HEK293 (cell line): Measurements from ENCODE around the gene TNS3.

Source experiments
- CTCF ChIA-PET: fragments of 350-600 bp; formaldehyde crosslinking; extraction: SDS; loops from one replicate; lab custom pipeline; 2021; ENCODE audit warnings: antibody characterized with exemption; lab: Yijun Ruan, JAX
- POLR2A ChIA-PET: fragments of 300-600 bp; formaldehyde crosslinking; extraction: SDS; loops from one replicate; lab custom pipeline; 2020; ENCODE audit warnings: antibody characterized with exemption, inconsistent platforms; lab: Yijun Ruan, JAX
- H3K27ac ChIP-seq: fragments of 200-500 bp; sonication (Bioruptor generic); 2 replicates; pipeline ENCODE4 v1.5.1; 2014; ENCODE audit warnings: low read depth, low read length, control low read depth, inconsistent platforms; ENCODE audit errors: extremely low read depth
- H3K36me3 ChIP-seq, 2 experiments: fragments of 200-500 bp in 1 of 2; sonication (Bioruptor generic) in 1 of 2; 1 replicate in 1 of 2; 2 replicates in 1 of 2; pipeline ENCODE4 v1.5.1; 2014 to 2017; ENCODE audit warnings: inconsistent platforms in 2 of 2, low read length in 2 of 2; ENCODE audit not compliant: control insufficient read depth in 2 of 2, insufficient read depth in 1 of 2
- H3K4me1 ChIP-seq: fragments of 200-500 bp; sonication (Bioruptor generic); 2 replicates; pipeline ENCODE4 v1.5.1; 2014; ENCODE audit warnings: mild to moderate bottlenecking, low read length, inconsistent platforms; ENCODE audit not compliant: control insufficient read depth, insufficient read depth
- H3K4me3 ChIP-seq: 2 replicates; pipeline ENCODE4 v1.5.1; 2011; ENCODE audit warnings: low read depth, mild to moderate bottlenecking, control low read depth, low read length, moderate library complexity
- H3K9me3 ChIP-seq: fragments of 200-500 bp; sonication (Bioruptor generic); 2 replicates; pipeline ENCODE4 v1.5.1; 2014; ENCODE audit warnings: low read depth, low read length, inconsistent platforms; ENCODE audit not compliant: control insufficient read depth, insufficient read depth
- MEIS1 ChIP-seq: sonication (generic); formaldehyde crosslinking; IDR thresholded peaks from 2 replicates; pipeline ENCODE4 v1.8.1; 2022; ENCODE audit warnings: missing genetic modification reagents, mild to moderate bottlenecking, borderline replicate concordance
- SP3 ChIP-seq: fragments of 450-650 bp; formaldehyde crosslinking; IDR thresholded peaks from 2 replicates; pipeline ENCODE4 v1.5.1; 2016; ENCODE audit warnings: missing biosample characterization, missing genetic modification characterization
- TRIM28 ChIP-seq: IDR thresholded peaks from 2 replicates; pipeline ENCODE4 v1.6.1; 2011; ENCODE audit warnings: low read length, control low read depth, borderline replicate concordance
- ZBTB17 ChIP-seq: fragments of 450-650 bp; formaldehyde crosslinking; IDR thresholded peaks from 2 replicates; pipeline ENCODE4 v1.5.1; 2016; ENCODE audit warnings: missing biosample characterization, missing genetic modification characterization
- ZFP3 ChIP-seq: fragments of 450-650 bp; formaldehyde crosslinking; IDR thresholded peaks from 2 replicates; pipeline ENCODE4 v1.5.1; 2016; ENCODE audit warnings: low read depth, missing biosample characterization, missing genetic modification characterization
- ZNF112 ChIP-seq: fragments of 450-650 bp; formaldehyde crosslinking; IDR thresholded peaks from 2 replicates; pipeline ENCODE4 v1.5.0; 2017; ENCODE audit warnings: missing biosample characterization, missing genetic modification characterization
- ZNF140 ChIP-seq: fragments of 450-650 bp; formaldehyde crosslinking; IDR thresholded peaks from 2 replicates; pipeline ENCODE4 v1.5.1; 2016; ENCODE audit warnings: missing biosample characterization, missing genetic modification characterization
- ZNF175 ChIP-seq: fragments of 450-650 bp; formaldehyde crosslinking; IDR thresholded peaks from 2 replicates; pipeline ENCODE4 v1.5.1; 2016; ENCODE audit warnings: missing biosample characterization, missing genetic modification characterization
- ZNF18 ChIP-seq: fragments of 450-650 bp; formaldehyde crosslinking; IDR thresholded peaks from 2 replicates; pipeline ENCODE4 v1.5.1; 2016; ENCODE audit warnings: missing biosample characterization, missing genetic modification characterization
- ZNF202 ChIP-seq: fragments of 450-650 bp; formaldehyde crosslinking; IDR thresholded peaks from 2 replicates; pipeline ENCODE4 v1.5.1; 2016; ENCODE audit warnings: missing biosample characterization, missing genetic modification characterization, borderline replicate concordance
- ZNF350 ChIP-seq: fragments of 450-650 bp; formaldehyde crosslinking; IDR thresholded peaks from 2 replicates; pipeline ENCODE4 v1.5.0; 2017; ENCODE audit warnings: missing biosample characterization, mild to moderate bottlenecking, missing genetic modification characterization
- ZNF404 ChIP-seq: fragments of 450-650 bp; formaldehyde crosslinking; IDR thresholded peaks from 2 replicates; pipeline ENCODE4 v1.5.1; 2017; ENCODE audit warnings: missing biosample characterization, missing genetic modification characterization
- ZNF571 ChIP-seq: fragments of 450-650 bp; formaldehyde crosslinking; IDR thresholded peaks from 2 replicates; pipeline ENCODE4 v1.5.0; 2017; ENCODE audit warnings: missing biosample characterization, missing genetic modification characterization
- ZNF626 ChIP-seq: fragments of 450-650 bp; sonication (Bioruptor Pico); formaldehyde crosslinking; IDR thresholded peaks from 2 replicates; pipeline ENCODE4 v1.5.1; 2018; ENCODE audit warnings: missing biosample characterization, missing genetic modification characterization, inconsistent platforms
- ZSCAN23 ChIP-seq: fragments of 450-650 bp; formaldehyde crosslinking; IDR thresholded peaks from 2 replicates; pipeline ENCODE4 v1.5.1; 2016; ENCODE audit warnings: missing biosample characterization, missing genetic modification characterization
- TF ChIP-seq, protein P1 (sequence below): fragments of 450-650 bp; formaldehyde crosslinking; IDR thresholded peaks from 2 replicates; pipeline ENCODE4 v1.5.1; 2016; ENCODE audit warnings: missing biosample characterization, missing genetic modification characterization
- TF ChIP-seq, protein P2 (sequence below): fragments of 450-650 bp; formaldehyde crosslinking; IDR thresholded peaks from 2 replicates; pipeline ENCODE4; 2016; ENCODE audit warnings: missing biosample characterization, missing genetic modification characterization

The TNS3 gene

GRCh38 chr7:47452295-47452694 lies 129.6 kb downstream of the TNS3 start:
- H3K36me3 ChIP-seq = no peaks in the 10 kb centered on the region
- ChIA-PET CTCF (interaction anchor here (0.6 to 1.4 kb wide), 3 partner anchors 55 to 366 kb away, joined by 3 read pairs; no protein-coding TSS in a partner anchor), POLR2A (no interaction called here)
- no peaks in the 10 kb centered on the region for H3K4me1 ChIP-seq
- no peak overlapping the region for H3K4me3 ChIP-seq
- TF ChIP-seq ZNF202 (tag by site-specific recombination) = no peak
- TF ChIP-seq ZBTB17 = no peak
- TF ChIP-seq ZNF350 (tag by site-specific recombination) = no peak
- no peak overlapping the region for H3K27ac ChIP-seq
- no peaks in the 10 kb centered on the region for H3K9me3 ChIP-seq

DNA sequence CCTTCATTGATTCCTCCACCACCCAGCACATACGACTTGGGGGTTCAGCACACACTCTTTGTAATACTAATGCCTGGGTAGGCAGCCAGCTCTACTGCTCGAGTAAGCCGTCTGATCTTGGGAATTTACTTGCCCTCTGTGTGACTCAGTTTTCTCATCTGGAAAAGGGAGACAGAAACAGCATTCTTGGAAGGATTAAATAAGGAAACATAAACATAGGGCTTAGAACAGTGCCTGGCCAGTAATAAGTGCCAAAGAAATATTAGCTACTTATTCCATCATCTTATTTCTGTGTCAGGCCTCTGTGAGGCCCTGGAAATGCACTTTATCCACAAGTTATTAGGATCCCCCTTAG lies 130.1 kb downstream of the TNS3 start:
- TF ChIP-seq ZNF18 (tag by site-specific recombination) (no peak), ZFP3 (tag by site-specific recombination) (no peak), ZNF626 (no peak), TRIM28 (no peak), ZNF112 (tag by site-specific recombination) (no peak), ZSCAN23 (tag by site-specific recombination) (no peak), ZNF140 (tag by site-specific recombination) (no peak), ZNF404 (tag by site-specific recombination) (no peak), SP3 (tag by site-specific recombination) (no peak), MEIS1 (no peak), ZNF571 (tag by site-specific recombination) (no peak), ZNF175 (tag by site-specific recombination) (no peak)
- TF ChIP-seq, protein P1, sequence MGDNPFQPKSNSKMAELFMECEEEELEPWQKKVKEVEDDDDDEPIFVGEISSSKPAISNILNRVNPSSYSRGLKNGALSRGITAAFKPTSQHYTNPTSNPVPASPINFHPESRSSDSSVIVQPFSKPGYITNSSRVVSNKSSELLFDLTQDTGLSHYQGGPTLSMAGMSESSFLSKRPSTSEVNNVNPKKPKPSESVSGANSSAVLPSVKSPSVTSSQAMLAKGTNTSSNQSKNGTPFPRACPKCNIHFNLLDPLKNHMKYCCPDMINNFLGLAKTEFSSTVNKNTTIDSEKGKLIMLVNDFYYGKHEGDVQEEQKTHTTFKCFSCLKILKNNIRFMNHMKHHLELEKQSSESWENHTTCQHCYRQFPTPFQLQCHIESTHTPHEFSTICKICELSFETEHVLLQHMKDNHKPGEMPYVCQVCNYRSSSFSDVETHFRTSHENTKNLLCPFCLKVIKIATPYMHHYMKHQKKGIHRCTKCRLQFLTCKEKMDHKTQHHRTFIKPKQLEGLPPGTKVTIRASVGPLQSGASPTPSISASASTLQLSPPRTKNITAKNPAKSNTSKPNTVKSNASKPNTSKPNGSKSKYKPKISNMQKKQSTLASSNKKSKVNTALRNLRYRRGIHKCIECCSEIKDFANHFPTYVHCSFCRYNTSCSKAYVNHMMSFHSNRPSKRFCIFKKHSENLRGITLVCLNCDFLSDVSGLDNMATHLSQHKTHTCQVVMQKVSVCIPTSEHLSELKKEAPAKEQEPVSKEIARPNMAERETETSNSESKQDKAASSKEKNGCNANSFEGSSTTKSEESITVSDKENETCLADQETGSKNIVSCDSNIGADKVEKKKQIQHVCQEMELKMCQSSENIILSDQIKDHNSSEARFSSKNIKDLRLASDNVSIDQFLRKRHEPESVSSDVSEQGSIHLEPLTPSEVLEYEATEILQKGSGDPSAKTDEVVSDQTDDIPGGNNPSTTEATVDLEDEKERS = no peak
- TF ChIP-seq, protein P2, sequence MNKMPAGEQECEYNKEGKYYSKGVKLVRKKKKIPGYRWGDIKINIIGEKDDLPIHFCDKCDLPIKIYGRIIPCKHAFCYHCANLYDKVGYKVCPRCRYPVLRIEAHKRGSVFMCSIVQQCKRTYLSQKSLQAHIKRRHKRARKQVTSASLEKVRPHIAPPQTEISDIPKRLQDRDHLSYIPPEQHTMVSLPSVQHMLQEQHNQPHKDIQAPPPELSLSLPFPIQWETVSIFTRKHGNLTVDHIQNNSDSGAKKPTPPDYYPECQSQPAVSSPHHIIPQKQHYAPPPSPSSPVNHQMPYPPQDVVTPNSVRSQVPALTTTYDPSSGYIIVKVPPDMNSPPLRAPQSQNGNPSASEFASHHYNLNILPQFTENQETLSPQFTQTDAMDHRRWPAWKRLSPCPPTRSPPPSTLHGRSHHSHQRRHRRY (tag by site-specific recombination) = no peak
- no peaks in the 10 kb centered on the region for H3K36me3 ChIP-seq
- H3K27ac ChIP-seq = no peak overlapping the region
- CTCF ChIA-PET = interaction anchor here (1.2 to 1.4 kb wide), 2 partner anchors 55 to 186 kb away, joined by 3 read pairs; no protein-coding TSS in a partner anchor
- no peaks in the 10 kb centered on the region for H3K9me3 ChIP-seq
- POLR2A ChIA-PET = no interaction called here
- H3K4me3 ChIP-seq = no peak overlapping the region
- no peaks in the 10 kb centered on the region for H3K4me1 ChIP-seq
